GM13977 (cell line): ENCODE results near the gene PGD.
"Not testable (repeated sequence)": the region's sequence is repeated elsewhere in the genome, so short reads cannot be mapped to it uniquely, and the experiment has no call there.

ENCODE experiments used
- DNase-seq: peaks from one replicate; pipeline ENCODE4 v3.0.0; 2012; ENCODE audit warnings: low spot score
- CTCF ChIP-seq: IDR thresholded peaks from 2 replicates; pipeline ENCODE4 v1.5.1; 2012; ENCODE audit warnings: mild to moderate bottlenecking, control low read depth; ENCODE audit not compliant: insufficient read depth; ENCODE audit errors: extremely low read depth, missing control alignments
- in situ Hi-C: fragments of 300-500 bp; cut with MboI; formaldehyde crosslinking; loops from one replicate; pipeline ENCODE4 v1.12.0; 2022; ENCODE audit warnings: low sequenced_read_pairs, low pct_unique_long_range_greater_than_20kb, mixed read lengths, inconsistent platforms; ENCODE audit not compliant: unreplicated experiment

PGD gene

DNA sequence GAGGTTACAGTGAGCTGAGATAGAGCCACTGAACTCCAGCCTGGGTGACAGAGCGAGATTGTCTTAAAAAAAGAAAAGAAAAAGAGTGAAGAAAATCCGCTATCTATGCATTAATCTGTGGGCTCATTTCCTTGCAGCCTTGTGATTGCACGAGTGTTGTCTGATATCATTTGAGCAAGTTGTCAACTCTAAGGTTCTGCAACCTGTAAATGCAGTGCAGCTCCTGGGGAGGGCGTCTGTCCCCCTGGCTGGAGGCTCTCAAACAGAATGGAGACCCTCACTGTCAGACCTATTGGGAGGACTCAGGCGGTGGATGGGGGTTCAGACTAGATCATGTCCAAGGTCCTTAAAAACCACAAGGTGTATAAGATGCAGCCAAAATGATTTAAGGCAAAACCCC lies 57.2 kb downstream of the PGD start:
- DNase-seq: no peak
- in situ Hi-C loops: no loop called here
- no peak for TF ChIP-seq CTCF

GRCh38 chr1:10456661-10457060 lies 57.8 kb downstream of the PGD start:
- TF ChIP-seq CTCF: no peak
- in situ Hi-C loops: no loop called here
- DNase-seq: no peak

GRCh38 chr1:10457462-10457861 lies 58.6 kb downstream of the PGD start:
- DNase-seq, in situ Hi-C loops: not testable (repeated sequence)

DNA sequence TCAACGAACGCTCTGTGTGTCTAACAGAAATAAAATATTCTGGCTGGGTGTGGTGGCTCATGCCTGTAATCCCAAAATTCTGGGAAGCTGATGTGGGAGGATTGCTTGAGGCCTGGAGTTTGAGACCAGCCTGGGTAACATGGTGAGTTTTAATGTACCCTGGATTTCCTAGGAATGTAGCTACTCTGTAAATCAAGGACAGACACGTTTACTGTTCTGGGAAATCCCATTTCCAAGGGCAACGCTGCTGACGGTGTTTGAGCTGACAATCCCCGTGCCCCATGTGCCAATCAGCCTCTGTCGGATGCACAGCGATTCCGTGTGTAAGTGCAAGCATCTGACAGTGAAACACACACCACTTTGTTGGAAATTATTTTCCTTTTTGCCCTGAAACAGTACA lies 59.0 kb downstream of the PGD start:
- no peak for TF ChIP-seq CTCF
- DNase-seq: no peak
- in situ Hi-C loops: no loop called here

DNA sequence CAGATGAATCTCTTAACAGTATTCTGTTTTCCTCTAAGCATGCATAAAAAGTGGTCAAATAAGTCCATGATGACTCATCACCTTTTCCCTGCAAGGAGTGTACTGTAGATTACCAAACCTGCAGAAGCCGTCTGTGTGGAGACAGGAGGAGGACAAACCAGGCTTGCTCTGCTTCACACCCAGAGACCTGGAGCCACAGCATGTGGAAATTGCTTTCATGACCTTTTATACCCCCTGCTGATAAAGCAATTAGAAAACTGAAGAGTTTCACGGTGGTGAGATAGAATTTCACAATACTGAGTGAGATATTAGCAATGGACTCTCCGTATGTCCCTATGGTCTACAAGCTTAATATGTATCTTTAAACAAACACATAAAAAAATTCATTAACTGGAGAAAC lies 60.3 kb downstream of the PGD start:
- in situ Hi-C loops: no loop called here
- TF ChIP-seq CTCF: no peak
- DNase-seq: no peak

DNA sequence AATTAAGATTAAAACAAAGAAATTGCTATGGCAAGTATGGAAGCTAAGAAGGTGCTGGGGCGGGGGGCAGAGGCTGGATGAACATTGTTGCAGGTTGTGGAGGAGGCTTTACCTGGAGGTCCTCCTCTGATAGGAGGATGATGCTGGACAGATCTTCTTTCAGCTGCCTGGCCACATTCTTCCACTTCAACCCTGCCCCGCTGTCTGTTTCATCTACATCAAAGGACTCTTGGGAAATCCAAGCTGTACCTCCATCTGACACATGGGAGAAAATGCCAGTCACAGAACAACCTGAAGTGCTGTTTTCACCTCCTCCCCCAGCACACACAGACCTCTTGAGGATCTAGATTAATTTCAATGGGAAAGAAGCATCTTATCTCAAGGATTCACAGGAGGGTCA lies 68.2 kb downstream of the PGD start:
- DNase-seq: no peak
- in situ Hi-C loops: no loop called here
- no peak for TF ChIP-seq CTCF

DNA sequence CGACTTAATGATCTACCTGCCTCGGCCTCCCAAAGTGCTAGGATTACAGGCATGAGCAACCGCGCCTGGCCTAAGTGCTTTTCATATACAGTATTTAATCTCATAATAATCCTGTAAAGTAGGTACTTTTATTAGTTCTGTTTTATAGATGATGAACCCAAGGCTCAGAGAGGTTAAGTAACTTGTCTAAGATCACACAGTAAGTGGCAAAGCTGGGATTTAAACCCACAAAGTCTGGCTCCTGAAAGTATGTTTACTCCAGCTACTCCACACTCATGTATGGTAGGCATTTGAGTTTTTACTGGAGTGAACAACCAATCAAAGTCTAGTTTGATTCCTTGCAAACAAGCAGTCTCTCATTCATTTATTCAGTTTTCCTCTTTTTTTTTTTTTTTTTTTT lies 71.2 kb downstream of the PGD start:
- TF ChIP-seq CTCF: no peak
- in situ Hi-C loops: no loop called here
- DNase-seq: no peak
